GM23338 (cell line): ENCODE data around the gene SYT11. TPM values are rescaled to one million over a fixed set of nuclear protein-coding genes. Genes with fewer than 3 reads are reported as not detected.
"Not testable (repeated sequence)": the region's sequence is repeated elsewhere in the genome, so short reads cannot be mapped to it uniquely, and the experiment has no call there.

Experiments used
- ATAC-seq: fragments of 200-7000 bp; cut with Tn5 transposase; 3 replicates; pipeline ENCODE4 v1.9.1; 2020
- DNase-seq: peaks from one replicate; pipeline ENCODE4 v3.0.0-alpha.2; 2015; ENCODE audit warnings: low spot score
- H2AFZ ChIP-seq: fragments of 200-600 bp; sonication (generic); 2 replicates; pipeline ENCODE4 v1.8.0; 2016; ENCODE audit warnings: antibody characterized with exemption, mild to moderate bottlenecking, moderate library complexity
- H3F3A ChIP-seq: fragments of 200-600 bp; sonication (generic); replicated peaks from 2 replicates; pipeline ENCODE4 v1.8.0; 2017; ENCODE audit warnings: antibody characterized with exemption, mixed run types, low read depth
- H3K27ac ChIP-seq: fragments of 200-600 bp; sonication (generic); 2 replicates; pipeline ENCODE4 v1.6.1; 2016; ENCODE audit warnings: low read depth
- H3K27me3 ChIP-seq: fragments of 200-600 bp; sonication (generic); 2 replicates; pipeline ENCODE4 v1.8.0; 2016; ENCODE audit warnings: mild to moderate bottlenecking, mixed run types, moderate library complexity; ENCODE audit not compliant: insufficient read depth
- H3K36me3 ChIP-seq: fragments of 200-600 bp; sonication (generic); 2 replicates; pipeline ENCODE4 v1.8.0; 2016; ENCODE audit warnings: mild to moderate bottlenecking; ENCODE audit not compliant: insufficient read depth
- H3K4me1 ChIP-seq: fragments of 200-600 bp; sonication (generic); 2 replicates; pipeline ENCODE4 v1.8.0; 2016; ENCODE audit warnings: mild to moderate bottlenecking, moderate library complexity; ENCODE audit not compliant: insufficient read depth
- H3K4me2 ChIP-seq: fragments of 200-600 bp; sonication (generic); 2 replicates; pipeline ENCODE4 v1.7.1; 2017; ENCODE audit warnings: mixed run types
- H3K4me3 ChIP-seq: fragments of 200-600 bp; sonication (generic); 2 replicates; pipeline ENCODE4 v1.6.1; 2016; ENCODE audit warnings: mixed run types
- H3K79me2 ChIP-seq: fragments of 200-600 bp; sonication (generic); replicated peaks from 2 replicates; pipeline ENCODE4 v1.8.0; 2017; ENCODE audit warnings: mild to moderate bottlenecking; ENCODE audit not compliant: insufficient read depth
- H3K9me2 ChIP-seq: fragments of 200-600 bp; sonication (generic); 2 replicates; pipeline ENCODE4 v1.8.0; 2017; ENCODE audit not compliant: insufficient read depth
- H4K20me1 ChIP-seq: fragments of 200-600 bp; sonication (generic); replicated peaks from 2 replicates; pipeline ENCODE4 v1.8.0; 2017; ENCODE audit warnings: mild to moderate bottlenecking; ENCODE audit not compliant: insufficient read depth
- H3K27ac Mint-ChIP-seq: 2 replicates; pipeline ENCODE4 v1.8.0; 2020; ENCODE audit warnings: inconsistent platforms, mild to moderate bottlenecking, moderate library complexity, mixed read lengths
- H3K27me3 Mint-ChIP-seq: 3 replicates; pipeline ENCODE4 v1.8.0; 2022; ENCODE audit warnings: low read depth, mild to moderate bottlenecking, moderate library complexity, mixed read lengths, inconsistent platforms; ENCODE audit not compliant: insufficient read depth, poor library complexity
- H3K36me3 Mint-ChIP-seq: 3 replicates; pipeline ENCODE4 v1.8.0; 2021; ENCODE audit warnings: low read depth, mild to moderate bottlenecking, inconsistent platforms, moderate library complexity, mixed read lengths
- H3K4me1 Mint-ChIP-seq: 3 replicates; pipeline ENCODE4 v1.8.0; 2020; ENCODE audit warnings: mild to moderate bottlenecking, inconsistent platforms, mixed read lengths
- H3K4me3 Mint-ChIP-seq: 3 replicates; pipeline ENCODE4 v1.8.0; 2021; ENCODE audit warnings: moderate library complexity, mild to moderate bottlenecking, inconsistent platforms, mixed read lengths
- H3K9me3 Mint-ChIP-seq: 3 replicates; pipeline ENCODE4 v1.8.0; 2020; ENCODE audit warnings: moderate library complexity, mild to moderate bottlenecking, inconsistent platforms, mixed read lengths
- CREB1 ChIP-seq: fragments of 250-450 bp; sonication (Bioruptor Pico); IDR thresholded peaks from 2 replicates; pipeline ENCODE4 v1.5.0; 2020; ENCODE audit warnings: low read depth, mild to moderate bottlenecking, moderate library complexity
- CTCF ChIP-seq, 2 experiments: fragments of 200-600 bp in 1 of 2; sonication (generic) in 1 of 2; conservative IDR thresholded peaks; 2 replicates each; pipeline versions ENCODE4 v1.5.1 to v1.6.1; 2016 to 2017; ENCODE audit warnings: antibody characterized with exemption in 2 of 2, low read depth in 2 of 2, mild to moderate bottlenecking in 2 of 2, moderate library complexity in 1 of 2
- ETS1 ChIP-seq: IDR thresholded peaks from 2 replicates; pipeline ENCODE4 v1.6.1; 2016; ENCODE audit warnings: antibody characterized with exemption
- EZH2phosphoT487 ChIP-seq: fragments of 200-600 bp; sonication (generic); IDR thresholded peaks from one replicate; pipeline ENCODE4 v1.8.1; 2018; ENCODE audit warnings: antibody characterized with exemption; ENCODE audit not compliant: unreplicated experiment
- JUNB ChIP-seq: IDR thresholded peaks from one replicate; pipeline ENCODE4 v1.6.1; 2016; ENCODE audit warnings: antibody characterized with exemption; ENCODE audit not compliant: unreplicated experiment
- NANOG ChIP-seq: IDR thresholded peaks from 2 replicates; pipeline ENCODE4 v1.6.1; 2016; ENCODE audit warnings: antibody characterized with exemption, borderline replicate concordance
- POLR2AphosphoS5 ChIP-seq: IDR thresholded peaks from 2 replicates; pipeline ENCODE4 v1.6.1; 2016; ENCODE audit warnings: antibody characterized with exemption, low read depth
- STAT1 ChIP-seq: IDR thresholded peaks from one replicate; pipeline ENCODE4 v1.6.1; 2016; ENCODE audit warnings: antibody characterized with exemption; ENCODE audit not compliant: unreplicated experiment
- ZNF331 ChIP-seq: fragments of 250-450 bp; sonication (Bioruptor Pico); IDR thresholded peaks from 2 replicates; pipeline ENCODE4 v1.5.0; 2020; ENCODE audit warnings: low read depth, mild to moderate bottlenecking, moderate library complexity
- ZNF462 ChIP-seq: fragments of 250-450 bp; sonication (Bioruptor Pico); IDR thresholded peaks from 2 replicates; pipeline ENCODE4 v1.5.0; 2020; ENCODE audit warnings: mild to moderate bottlenecking, moderate library complexity
- polyA plus RNA-seq: library from polyadenylated mRNA; unstranded; fragments of >200 nt; fragmentation: Nextera tagmentation; extraction: Ambion mirVana; gene quantifications from 2 replicates; pipeline ENCODE4 v1.2.1, GENCODE V29; 2016
- total RNA-seq: library from RNA; depleted of rRNA; stranded (reverse); fragments of >200 nt; shearing (Covaris generic); gene quantifications from 2 replicates; pipeline ENCODE4 v1.2.3, GENCODE V29; 2014

SYT11 gene
- total and polyA plus RNA-seq, 2 experiments from 2014 or later: 3.9 to 15.9 TPM

DNA sequence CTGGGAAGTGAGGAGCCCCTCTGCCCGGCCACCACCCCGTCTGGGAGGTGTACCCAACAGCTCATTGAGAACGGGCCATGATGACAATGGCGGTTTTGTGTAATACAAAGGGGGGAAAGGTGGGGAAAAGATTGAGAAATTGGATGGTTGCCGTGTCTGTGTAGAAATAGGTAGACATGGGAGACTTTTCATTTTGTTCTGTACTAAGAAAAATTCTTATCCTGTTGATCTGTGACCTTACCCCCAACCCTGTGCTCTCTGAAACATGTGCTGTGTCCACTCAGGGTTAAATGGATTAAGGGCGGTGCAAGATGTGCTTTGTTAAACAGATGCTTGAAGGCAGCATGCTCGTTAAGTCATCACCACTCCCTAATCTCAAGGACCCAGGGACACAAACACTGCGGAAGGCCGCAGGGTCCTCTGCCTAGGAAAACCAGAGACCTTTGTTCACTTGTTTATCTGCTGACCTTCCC, 24.4 kb upstream of the SYT11 start:
- H3K27me3 ChIP-seq, H2AFZ ChIP-seq, H3K36me3 ChIP-seq, H3K4me1 ChIP-seq, H3K4me3 ChIP-seq, H3K9me2 ChIP-seq, H4K20me1 ChIP-seq, H3K27ac Mint-ChIP-seq, H3F3A ChIP-seq, H3K4me3 Mint-ChIP-seq, H3K9me3 Mint-ChIP-seq, H3K27ac ChIP-seq, H3K4me1 Mint-ChIP-seq, ATAC-seq, H3K4me2 ChIP-seq, DNase-seq, H3K27me3 Mint-ChIP-seq: not testable (repeated sequence)
- peaks cover 37% of the 10 kb centered on the region for H3K36me3 Mint-ChIP-seq
- H3K79me2 ChIP-seq: peaks cover 63% of the 10 kb centered on the region

DNA sequence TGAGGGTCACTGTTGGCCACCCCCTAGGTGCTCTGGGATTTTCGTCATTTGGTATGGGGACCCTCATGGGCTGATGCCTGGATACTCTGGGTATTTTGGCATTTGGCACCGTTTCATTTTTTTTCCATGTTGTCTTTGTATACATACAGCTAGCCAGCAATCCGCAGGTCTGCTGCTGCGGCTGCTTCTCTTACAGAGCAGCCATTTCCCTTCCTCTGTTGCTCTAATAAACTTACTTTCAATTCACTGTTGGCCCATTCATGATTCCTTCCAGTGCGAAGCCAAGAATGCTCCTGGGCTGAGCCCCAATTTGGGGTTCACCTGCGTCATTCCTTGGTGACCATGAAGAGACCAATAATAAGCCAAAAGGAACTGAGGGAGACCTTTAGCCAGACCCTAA, 23.8 kb upstream of the SYT11 start:
- peaks cover 37% of the 10 kb centered on the region for H3K36me3 Mint-ChIP-seq
- peaks cover 69% of the 10 kb centered on the region for H3K79me2 ChIP-seq
- no peak overlapping the region for H3K4me2 ChIP-seq
- H2AFZ ChIP-seq: no peak overlapping the region
- peaks cover 9% of the 10 kb centered on the region for H3K4me1 Mint-ChIP-seq
- H3K27me3 ChIP-seq: no peaks in the 10 kb centered on the region
- ATAC-seq (no peak), DNase-seq (no peak)
- no peak overlapping the region for H3K4me3 ChIP-seq
- H3K36me3 ChIP-seq: peaks cover 5% of the 10 kb centered on the region; the same call in 1 of the 2 replicates
- no peaks in the 10 kb centered on the region for H3K4me1 ChIP-seq
- peaks cover 2% of the 10 kb centered on the region for H4K20me1 ChIP-seq
- peaks cover 4% of the 10 kb centered on the region for H3K27me3 Mint-ChIP-seq
- H3K27ac Mint-ChIP-seq: no peak overlapping the region
- no peaks in the 10 kb centered on the region; the same call in 2 of the 3 replicates for H3K9me3 Mint-ChIP-seq
- peaks cover 3% of the 10 kb centered on the region; the same call in 1 of the 2 replicates for H3F3A ChIP-seq
- H3K9me2 ChIP-seq: no peaks in the 10 kb centered on the region
- no peak overlapping the region for H3K4me3 Mint-ChIP-seq
- H3K27ac ChIP-seq: peak overlapping the region; percentile 78; the same call in 1 of the 2 replicates
- TF ChIP-seq ETS1: no peak
- no peak for TF ChIP-seq POLR2AphosphoS5
- TF ChIP-seq EZH2phosphoT487: no peak
- no peak for TF ChIP-seq STAT1
- TF ChIP-seq CTCF (conservative IDR thresholded peaks at IDR 0.05; ENCODE audit: low read depth in 2 of 2): no peak
- no peak for TF ChIP-seq NANOG
- TF ChIP-seq ZNF331 (CRISPR knock-in tag): no peak
- TF ChIP-seq ZNF462 (CRISPR knock-in tag): no peak
- TF ChIP-seq JUNB: no peak
- TF ChIP-seq CREB1 (CRISPR knock-in tag): no peak
